GM12865 (cell line): ENCODE results near the gene BRCC3.
A peak's percentile ranks its signal among the peaks of the same experiment; 100 is the strongest.
"Not testable (repeated sequence)": the region's sequence is repeated elsewhere in the genome, so short reads cannot be mapped to it uniquely, and the experiment has no call there.

Experiments
- DNase-seq: peaks from one replicate; pipeline ENCODE4 v3.0.0; 2010; ENCODE audit warnings: low read depth
- H3K4me3 ChIP-seq: 2 replicates; pipeline ENCODE4 v1.5.1; 2011; ENCODE audit warnings: mild to moderate bottlenecking, low read depth, low read length, control low read depth
- TF ChIP-seq, protein P1 (sequence below): IDR thresholded peaks from 2 replicates; pipeline ENCODE4 v1.5.1; 2011; ENCODE audit warnings: low read length, control low read depth, low read depth, inconsistent platforms; ENCODE audit not compliant: insufficient read depth; ENCODE audit errors: missing control alignments

BRCC3 gene

DNA sequence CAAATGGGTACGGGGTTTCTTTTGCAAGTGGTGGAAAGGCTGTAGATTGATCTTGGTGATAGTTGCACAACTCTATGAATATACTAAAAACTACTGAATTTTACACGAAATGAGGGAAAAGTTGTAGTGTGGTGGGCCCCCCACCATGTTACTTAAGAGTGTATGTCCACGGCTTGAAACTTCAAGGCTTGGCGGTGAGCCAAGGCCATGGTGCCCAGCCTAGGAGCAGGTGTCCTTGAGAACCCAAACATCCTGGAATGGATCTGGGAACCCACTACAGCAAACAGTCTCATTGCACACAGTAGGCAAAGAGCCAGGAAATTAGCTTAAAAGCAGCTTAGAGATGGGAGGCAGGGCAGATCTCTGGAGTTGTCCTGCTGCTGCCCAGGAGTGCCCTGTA, 62.9 kb downstream of the BRCC3 start:
- TF ChIP-seq, protein P1, sequence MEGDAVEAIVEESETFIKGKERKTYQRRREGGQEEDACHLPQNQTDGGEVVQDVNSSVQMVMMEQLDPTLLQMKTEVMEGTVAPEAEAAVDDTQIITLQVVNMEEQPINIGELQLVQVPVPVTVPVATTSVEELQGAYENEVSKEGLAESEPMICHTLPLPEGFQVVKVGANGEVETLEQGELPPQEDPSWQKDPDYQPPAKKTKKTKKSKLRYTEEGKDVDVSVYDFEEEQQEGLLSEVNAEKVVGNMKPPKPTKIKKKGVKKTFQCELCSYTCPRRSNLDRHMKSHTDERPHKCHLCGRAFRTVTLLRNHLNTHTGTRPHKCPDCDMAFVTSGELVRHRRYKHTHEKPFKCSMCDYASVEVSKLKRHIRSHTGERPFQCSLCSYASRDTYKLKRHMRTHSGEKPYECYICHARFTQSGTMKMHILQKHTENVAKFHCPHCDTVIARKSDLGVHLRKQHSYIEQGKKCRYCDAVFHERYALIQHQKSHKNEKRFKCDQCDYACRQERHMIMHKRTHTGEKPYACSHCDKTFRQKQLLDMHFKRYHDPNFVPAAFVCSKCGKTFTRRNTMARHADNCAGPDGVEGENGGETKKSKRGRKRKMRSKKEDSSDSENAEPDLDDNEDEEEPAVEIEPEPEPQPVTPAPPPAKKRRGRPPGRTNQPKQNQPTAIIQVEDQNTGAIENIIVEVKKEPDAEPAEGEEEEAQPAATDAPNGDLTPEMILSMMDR: no peak
- no peak for DNase-seq
- no peak overlapping the region for H3K4me3 ChIP-seq

DNA sequence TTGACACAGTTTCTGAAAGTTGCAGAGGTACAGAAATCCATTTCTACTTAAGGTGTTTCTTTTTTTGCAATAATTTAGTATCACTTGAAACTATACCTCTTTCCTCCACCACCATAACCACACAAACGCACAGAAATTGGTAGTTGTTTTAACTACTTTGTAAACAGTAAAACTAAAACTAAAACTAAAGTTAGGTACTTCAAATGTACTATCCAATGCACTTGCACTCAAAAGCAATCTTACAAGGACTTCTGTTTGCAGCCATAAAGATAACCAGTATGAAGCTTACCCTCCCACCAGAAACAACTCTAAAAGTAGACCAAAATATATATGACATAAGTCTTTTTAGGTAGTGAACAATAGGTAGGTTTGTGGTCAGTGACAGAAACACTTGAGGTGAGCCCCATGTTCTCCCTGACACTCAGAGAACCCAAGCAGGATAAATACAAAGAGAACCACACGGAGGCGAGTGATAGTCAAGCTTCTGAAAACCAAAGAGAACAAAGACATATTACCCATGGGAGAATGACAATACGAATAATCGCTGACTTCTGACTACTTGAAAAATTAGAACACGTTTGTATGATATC, 72.7 kb downstream of the BRCC3 start:
- TF ChIP-seq, protein P1: no peak
- peak; percentile 9 for DNase-seq

GRCh38 chrX:155144926-155145325, 73.6 kb downstream of the BRCC3 start:
- no peak overlapping the region for H3K4me3 ChIP-seq
- TF ChIP-seq, protein P1: no peak
- no peak for DNase-seq

More for the DNA sequence above, 72.7 kb downstream of the BRCC3 start:
- H3K4me3 ChIP-seq: no peak overlapping the region

DNA sequence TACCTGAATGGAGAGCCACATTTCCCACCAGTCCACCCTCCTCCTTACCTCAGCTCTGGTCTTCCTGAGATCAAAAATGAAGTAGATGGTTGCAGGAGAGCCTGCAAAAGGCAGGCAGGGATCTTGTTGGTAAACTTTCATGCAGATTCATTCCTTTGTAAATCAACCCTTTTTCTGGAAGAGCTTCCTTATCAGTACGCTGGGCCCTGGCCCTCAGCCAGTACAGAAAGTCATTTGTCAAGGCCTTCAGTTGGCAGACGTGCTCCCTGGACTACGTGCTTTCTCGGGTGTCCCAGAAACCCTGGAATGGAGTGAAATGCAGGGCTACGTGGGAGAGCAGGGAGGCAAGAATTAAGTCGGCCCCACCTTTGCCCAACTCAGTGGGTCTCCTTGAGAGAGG, 76.3 kb downstream of the BRCC3 start:
- not testable (repeated sequence) for DNase-seq, H3K4me3 ChIP-seq

DNA sequence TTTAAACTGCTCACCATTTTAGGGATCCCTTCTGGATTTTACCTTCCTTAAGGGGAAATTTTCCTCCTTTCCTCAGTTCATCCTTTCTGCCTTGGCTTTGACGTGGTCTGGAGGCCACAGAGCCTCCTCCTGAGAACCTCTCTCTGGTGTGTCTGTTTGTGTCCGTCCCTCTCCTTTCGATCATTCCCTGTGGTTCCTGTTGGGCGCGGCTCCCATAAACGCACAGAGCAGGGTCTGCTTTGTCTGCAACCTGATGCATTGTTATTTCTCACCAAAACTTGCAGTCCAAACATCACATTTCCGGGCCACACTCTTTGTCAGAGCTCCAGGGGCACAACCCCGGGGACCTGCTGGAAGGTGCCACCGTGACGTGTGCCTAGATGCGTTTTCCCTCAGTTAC, 76.9 kb downstream of the BRCC3 start:
- not testable (repeated sequence) for DNase-seq, H3K4me3 ChIP-seq

DNA sequence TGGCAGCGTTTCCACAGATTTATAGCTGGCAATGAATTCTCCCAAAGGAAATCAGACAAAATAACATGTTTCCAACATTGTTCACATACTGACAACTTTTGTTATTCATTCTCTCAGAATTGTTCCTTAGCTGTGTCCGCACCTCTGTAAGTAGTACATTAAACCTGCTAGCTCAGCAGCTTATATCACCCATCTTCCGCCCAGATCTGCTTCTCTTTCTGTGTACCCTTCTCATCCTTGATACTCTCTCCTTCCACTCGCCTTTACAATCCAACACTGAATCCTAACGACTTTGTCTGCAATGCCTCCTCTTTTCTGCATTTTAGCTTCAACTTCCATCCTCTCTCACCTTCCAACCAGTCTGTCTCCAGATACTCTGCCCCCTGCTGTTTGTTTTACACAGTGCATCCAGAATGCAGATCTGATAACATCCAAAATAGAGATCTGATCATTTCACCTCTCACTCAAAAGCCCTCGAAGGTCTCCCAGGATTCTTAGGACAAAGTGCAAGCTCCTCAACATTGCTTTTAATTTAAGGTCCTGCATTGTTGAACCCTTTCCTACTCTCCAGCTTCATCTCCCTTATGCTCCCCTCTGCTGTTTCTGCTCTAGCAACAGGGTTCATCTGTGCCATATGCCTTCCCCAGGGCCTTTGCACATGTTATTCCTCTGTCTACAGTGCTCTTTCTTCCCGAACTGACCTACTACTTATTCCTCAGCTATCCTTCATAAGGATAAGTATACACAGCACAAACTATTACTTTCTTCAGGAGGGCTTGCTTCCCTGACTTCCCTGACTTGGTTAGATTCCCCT, 77.6 kb downstream of the BRCC3 start:
- H3K4me3 ChIP-seq: no peak overlapping the region
- TF ChIP-seq, protein P1: peak; percentile 34
- DNase-seq: peak; percentile 30

DNA sequence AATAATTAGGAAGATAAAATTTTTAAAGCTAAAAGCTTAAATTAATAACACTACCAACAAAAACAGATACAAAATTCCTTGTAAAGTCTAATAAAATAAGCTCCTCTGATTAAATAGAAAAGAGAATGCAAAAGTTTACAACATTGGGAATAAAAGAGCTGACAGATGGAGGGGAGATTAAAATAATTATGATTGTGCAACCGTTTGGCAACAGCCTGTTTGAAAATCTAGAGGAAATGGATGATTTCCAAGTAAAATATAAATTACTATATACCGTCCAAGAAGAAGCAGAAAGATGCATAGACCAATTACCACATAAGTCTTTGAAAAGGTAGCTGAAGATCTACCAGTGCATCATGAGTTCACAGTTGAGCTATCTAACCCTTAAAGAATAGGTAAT, 98.6 kb downstream of the BRCC3 start:
- TF ChIP-seq, protein P1: no peak
- no peak overlapping the region for H3K4me3 ChIP-seq
- no peak for DNase-seq
